PC-3 (cell line): ENCODE measurements around the gene PCSK1. TPM values are rescaled to one million over a fixed set of nuclear protein-coding genes. Genes with fewer than 3 reads are reported as not detected.
"Not testable (repeated sequence)": the region's sequence is repeated elsewhere in the genome, so short reads cannot be mapped to it uniquely, and the experiment has no call there.

Source experiments
- ATAC-seq: fragments of 200-7000 bp; cut with Tn5 transposase; 2 replicates; pipeline ENCODE4 v1.9.1; 2020; ENCODE audit warnings: mild to moderate bottlenecking, moderate library complexity
- BruUV-seq: library from RNA; stranded (reverse); fragments of 400-500 nt; replicated peaks from 2 replicates; lab custom pipeline; 2021; lab: Mats Ljungman, UMichigan
- CTCF ChIA-PET: fragments of 300-600 bp; sonication (Branson Sonifier 250); formaldehyde crosslinking; loops from one replicate; lab custom pipeline; 2022; ENCODE audit warnings: antibody characterized with exemption; lab: Charles Lee
- POLR2A ChIA-PET: fragments of 300-600 bp; sonication (Branson Sonifier 250); formaldehyde crosslinking; loops from one replicate; lab custom pipeline; 2022; ENCODE audit warnings: antibody characterized with exemption; ENCODE audit not compliant: unreplicated experiment; lab: Charles Lee
- DNase-seq: peaks from one replicate; pipeline ENCODE4 v3.0.0-alpha.2; 2015
- H2AFZ ChIP-seq: fragments of 300-600 bp; sonication (generic); 2 replicates; pipeline ENCODE4 v1.6.0; 2016; ENCODE audit warnings: antibody characterized with exemption, low read length
- H3F3A ChIP-seq: fragments of 300-600 bp; sonication (generic); one replicate; pipeline ENCODE4 v1.6.0; 2017; ENCODE audit warnings: antibody characterized with exemption, low read length, control low read depth, mild to moderate bottlenecking; ENCODE audit not compliant: unreplicated experiment
- H3K27ac ChIP-seq: fragments of 300-600 bp; sonication (generic); 2 replicates; pipeline ENCODE4 v1.5.1; 2016; ENCODE audit warnings: mild to moderate bottlenecking, low read length
- H3K27me3 ChIP-seq: fragments of 300-600 bp; sonication (generic); 2 replicates; pipeline ENCODE4 v1.6.1; 2016; ENCODE audit warnings: low read length, mixed read lengths
- H3K36me3 ChIP-seq: fragments of 300-600 bp; sonication (generic); 2 replicates; pipeline ENCODE4 v1.6.1; 2016; ENCODE audit warnings: low read depth, mixed run types, low read length, mixed read lengths
- H3K4me1 ChIP-seq: fragments of 300-600 bp; sonication (generic); 2 replicates; pipeline ENCODE4 v1.5.1; 2016; ENCODE audit warnings: low read length; ENCODE audit not compliant: insufficient read depth
- H3K4me2 ChIP-seq: fragments of 300-600 bp; sonication (generic); 2 replicates; pipeline ENCODE4 v1.6.0; 2016; ENCODE audit warnings: low read length
- H3K4me3 ChIP-seq: fragments of 300-600 bp; sonication (generic); 2 replicates; pipeline ENCODE4 v1.5.1; 2016; ENCODE audit warnings: mild to moderate bottlenecking, low read length, mixed read lengths
- H3K79me2 ChIP-seq: fragments of 300-600 bp; sonication (generic); 2 replicates; pipeline ENCODE4 v1.6.1; 2017; ENCODE audit warnings: low read length, mixed read lengths
- H3K9ac ChIP-seq: fragments of 300-600 bp; sonication (generic); 2 replicates; pipeline ENCODE4 v1.6.0; 2016; ENCODE audit warnings: mild to moderate bottlenecking, low read length
- H3K9me2 ChIP-seq: fragments of 300-600 bp; sonication (generic); replicated peaks from 2 replicates; pipeline ENCODE4 v1.6.1; 2016; ENCODE audit warnings: mixed run types, low read length, mixed read lengths
- H3K9me3 ChIP-seq: fragments of 300-600 bp; sonication (generic); 2 replicates; pipeline ENCODE4 v1.6.1; 2016; ENCODE audit warnings: low read length, mixed read lengths
- H4K20me1 ChIP-seq: fragments of 300-600 bp; sonication (generic); 2 replicates; pipeline ENCODE4 v1.6.1; 2016; ENCODE audit warnings: low read length, mixed read lengths
- EZH2 ChIP-seq: fragments of 300-600 bp; sonication (generic); IDR thresholded peaks from one replicate; pipeline ENCODE4 v1.6.1; 2017; ENCODE audit warnings: antibody characterized with exemption, mild to moderate bottlenecking, low read length; ENCODE audit not compliant: unreplicated experiment
- EZH2phosphoT487 ChIP-seq: fragments of 300-600 bp; sonication (generic); IDR thresholded peaks from 2 replicates; pipeline ENCODE4 v1.6.1; 2018; ENCODE audit warnings: mild to moderate bottlenecking, antibody characterized with exemption, low read length, borderline replicate concordance
- intact Hi-C: fragments of 100-400 bp; cut with micrococcal nuclease; formaldehyde crosslinking; loops from 2 replicates; pipeline ENCODE4 v1.9.0; 2023
- total RNA-seq: library from RNA; depleted of rRNA; stranded (reverse); fragments of >200 nt; gene quantifications from 2 replicates; pipeline ENCODE4 v1.2.3, GENCODE V29; 2014
- TF ChIP-seq, protein P1 (sequence below): fragments of 300-600 bp; sonication (generic); conservative IDR thresholded peaks from 2 replicates; pipeline ENCODE4 v1.5.1; 2017; ENCODE audit warnings: antibody characterized with exemption, low read depth, mild to moderate bottlenecking, low read length

Gene PCSK1
- total RNA-seq, 1 experiment from 2014 or later: not detected

GRCh38 chr5:96404191-96404867 lies 28.7 kb downstream of the PCSK1 start:
- Histone ChIP-seq H3K9me3 (no peaks in the 10 kb centered on the region), H3K27ac (no peak overlapping the region), H3K36me3 (no peaks in the 10 kb centered on the region), H3K4me1 (peaks cover 20% of the 10 kb centered on the region), H4K20me1 (no peaks in the 10 kb centered on the region), H3K9ac (no peak overlapping the region), H3K4me3 (no peak overlapping the region), H3K9me2 (no peaks in the 10 kb centered on the region), H3K79me2 (no peaks in the 10 kb centered on the region), H3K27me3 (no peaks in the 10 kb centered on the region), H3F3A (no peaks in the 10 kb centered on the region), H2AFZ (no peak overlapping the region), H3K4me2 (no peak overlapping the region)
- ATAC-seq: no peak
- no peak for DNase-seq
- BruUV-seq: no TSS peak
- ChIA-PET CTCF (no interaction called here), POLR2A (no interaction called here)
- no peak for TF ChIP-seq EZH2
- intact Hi-C loops: no loop called here

DNA sequence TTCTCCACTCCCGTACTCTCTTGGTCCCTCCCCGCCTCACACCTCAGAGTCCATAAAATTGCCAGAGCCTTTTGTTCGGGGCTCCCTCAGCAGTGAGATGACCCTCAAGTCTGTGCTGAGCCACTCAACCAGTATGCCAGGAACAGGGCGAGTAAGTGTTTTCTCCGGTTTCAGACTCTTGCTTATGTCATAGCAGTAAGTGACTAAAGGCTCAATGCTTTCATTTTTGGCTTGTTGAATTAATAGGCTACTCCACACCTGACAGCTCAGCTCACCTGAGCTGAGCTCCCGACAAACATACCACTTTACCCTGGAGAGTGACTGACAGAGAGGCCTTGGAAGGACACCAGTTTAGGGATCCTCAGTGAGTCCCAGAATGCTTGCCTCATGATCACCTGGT lies 30.5 kb downstream of the PCSK1 start:
- no peaks in the 10 kb centered on the region for H3K9me2 ChIP-seq
- H3F3A ChIP-seq: no peaks in the 10 kb centered on the region
- no peak overlapping the region for H3K27ac ChIP-seq
- H3K79me2 ChIP-seq: no peaks in the 10 kb centered on the region
- ChIA-PET POLR2A (no interaction called here), CTCF (no interaction called here)
- TF ChIP-seq EZH2 (no peak), EZH2phosphoT487 (no peak)
- TF ChIP-seq, protein P1, sequence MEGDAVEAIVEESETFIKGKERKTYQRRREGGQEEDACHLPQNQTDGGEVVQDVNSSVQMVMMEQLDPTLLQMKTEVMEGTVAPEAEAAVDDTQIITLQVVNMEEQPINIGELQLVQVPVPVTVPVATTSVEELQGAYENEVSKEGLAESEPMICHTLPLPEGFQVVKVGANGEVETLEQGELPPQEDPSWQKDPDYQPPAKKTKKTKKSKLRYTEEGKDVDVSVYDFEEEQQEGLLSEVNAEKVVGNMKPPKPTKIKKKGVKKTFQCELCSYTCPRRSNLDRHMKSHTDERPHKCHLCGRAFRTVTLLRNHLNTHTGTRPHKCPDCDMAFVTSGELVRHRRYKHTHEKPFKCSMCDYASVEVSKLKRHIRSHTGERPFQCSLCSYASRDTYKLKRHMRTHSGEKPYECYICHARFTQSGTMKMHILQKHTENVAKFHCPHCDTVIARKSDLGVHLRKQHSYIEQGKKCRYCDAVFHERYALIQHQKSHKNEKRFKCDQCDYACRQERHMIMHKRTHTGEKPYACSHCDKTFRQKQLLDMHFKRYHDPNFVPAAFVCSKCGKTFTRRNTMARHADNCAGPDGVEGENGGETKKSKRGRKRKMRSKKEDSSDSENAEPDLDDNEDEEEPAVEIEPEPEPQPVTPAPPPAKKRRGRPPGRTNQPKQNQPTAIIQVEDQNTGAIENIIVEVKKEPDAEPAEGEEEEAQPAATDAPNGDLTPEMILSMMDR: no peak
- no peaks in the 10 kb centered on the region for H3K36me3 ChIP-seq
- no peaks in the 10 kb centered on the region for H3K27me3 ChIP-seq
- H3K4me2 ChIP-seq: no peak overlapping the region
- H3K4me1 ChIP-seq: peaks cover 5% of the 10 kb centered on the region; the same call in 1 of the 2 replicates
- BruUV-seq: no TSS peak
- DNase-seq: no peak
- intact Hi-C loops: no loop called here
- no peak overlapping the region for H3K9ac ChIP-seq
- H2AFZ ChIP-seq: no peak overlapping the region
- H3K9me3 ChIP-seq: no peaks in the 10 kb centered on the region
- H3K4me3 ChIP-seq: no peak overlapping the region
- ATAC-seq: no peak
- H4K20me1 ChIP-seq: no peaks in the 10 kb centered on the region

DNA sequence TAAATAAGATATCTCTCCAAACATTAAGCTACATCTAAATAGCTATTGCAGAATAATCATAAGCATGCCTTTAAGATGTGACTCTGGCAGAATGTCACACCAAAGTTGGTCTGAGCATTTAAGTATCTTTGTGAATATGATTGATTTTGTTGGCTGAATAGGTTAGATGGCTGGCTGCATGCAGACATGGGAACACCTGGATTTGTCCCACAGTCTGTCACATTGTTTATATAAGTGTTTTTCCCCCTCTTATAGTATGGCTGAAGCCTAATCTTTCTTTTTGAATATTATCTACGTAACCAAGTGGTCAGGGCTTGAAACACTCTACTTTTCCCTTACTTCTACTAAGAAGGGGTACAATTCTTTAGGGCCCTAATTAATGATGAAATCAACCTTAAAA lies 36.2 kb downstream of the PCSK1 start:
- Histone ChIP-seq H3K4me1 (no peaks in the 10 kb centered on the region), H4K20me1 (no peaks in the 10 kb centered on the region), H3K4me2 (no peak overlapping the region), H3K9me2 (no peaks in the 10 kb centered on the region), H3K9ac (no peak overlapping the region), H3K27me3 (no peaks in the 10 kb centered on the region), H2AFZ (no peak overlapping the region), H3K79me2 (no peaks in the 10 kb centered on the region), H3F3A (no peaks in the 10 kb centered on the region), H3K27ac (no peak overlapping the region), H3K36me3 (no peaks in the 10 kb centered on the region), H3K4me3 (no peak overlapping the region), H3K9me3 (no peaks in the 10 kb centered on the region)
- DNase-seq: no peak
- no TSS peak for BruUV-seq
- ATAC-seq: no peak
- CTCF ChIA-PET: no interaction called here
- TF ChIP-seq, protein P1: no peak
- no peak for TF ChIP-seq EZH2
- no peak for TF ChIP-seq EZH2phosphoT487
- POLR2A ChIA-PET: no interaction called here
- intact Hi-C loops: no loop called here

GRCh38 chr5:96395295-96395694 lies 37.8 kb downstream of the PCSK1 start:
- DNase-seq, ATAC-seq, H2AFZ ChIP-seq, H3K4me2 ChIP-seq, H3K9me3 ChIP-seq, H3K4me3 ChIP-seq, intact Hi-C loops, H3K9ac ChIP-seq, H3K36me3 ChIP-seq, H3K79me2 ChIP-seq, H3K27ac ChIP-seq, H4K20me1 ChIP-seq, BruUV-seq, H3F3A ChIP-seq, H3K9me2 ChIP-seq, H3K27me3 ChIP-seq, H3K4me1 ChIP-seq, POLR2A ChIA-PET: not testable (repeated sequence)
- CTCF ChIA-PET: interaction anchor here (0.7 kb wide), 1 partner anchor 84 kb away, joined by 3 read pairs; no protein-coding TSS in a partner anchor
